T47D (cell line): ENCODE measurements around the gene HES5.

Source experiments
- DNase-seq, 2 experiments: peaks; one replicate each; pipeline versions ENCODE4 v3.0.0 to v3.0.0-alpha.2; 2011 to 2012; ENCODE audit warnings: low read depth in 1 of 2, low spot score in 1 of 2
- JUND ChIP-seq: IDR thresholded peaks from 2 replicates; pipeline ENCODE4 v1.6.1; 2012; ENCODE audit warnings: low read depth
- in situ Hi-C: cut with HindIII; loops from 2 replicates; pipeline ENCODE4 v1.10.0; 2016; ENCODE audit warnings: low sequenced_read_pairs, low pct_unique_long_range_greater_than_20kb

HES5 gene

GRCh38 chr1:2548068-2548589, 18.1 kb upstream of the HES5 start:
- in situ Hi-C loops = no loop called here
- DNase-seq = peak; percentile 81 to 88
- TF ChIP-seq JUND = no peak

GRCh38 chr1:2547210-2548067, 17.4 kb upstream of the HES5 start:
- in situ Hi-C loops = no loop called here
- DNase-seq = no peak
- TF ChIP-seq JUND = no peak

GRCh38 chr1:2546515-2547209, 16.6 kb upstream of the HES5 start:
- in situ Hi-C loops = no loop called here
- peak; percentile 88 to 95 for DNase-seq
- TF ChIP-seq JUND = no peak

- DNase-seq = peak; percentile 91 to 92
- in situ Hi-C loops = no loop called here
Measured at GRCh38 chr1:2545754-2546514, 15.9 kb upstream of the HES5 start.

GRCh38 chr1:2544875-2545640, 15.0 kb upstream of the HES5 start:
- in situ Hi-C loops = no loop called here
- no peak for DNase-seq
- no peak for TF ChIP-seq JUND

More at GRCh38 chr1:2545754-2546514, 15.9 kb upstream of the HES5 start:
- no peak for TF ChIP-seq JUND

GRCh38 chr1:2544093-2544874, 14.2 kb upstream of the HES5 start:
- in situ Hi-C loops = no loop called here

GRCh38 chr1:2543543-2544092, 13.6 kb upstream of the HES5 start:
- no peak for TF ChIP-seq JUND
- DNase-seq = no peak
- in situ Hi-C loops = no loop called here

More at GRCh38 chr1:2544093-2544874, 14.2 kb upstream of the HES5 start:
- no peak for TF ChIP-seq JUND
- no peak for DNase-seq

- DNase-seq = no peak
- TF ChIP-seq JUND = no peak
- in situ Hi-C loops = no loop called here
Measured at GRCh38 chr1:2542246-2542915, 12.3 kb upstream of the HES5 start.

- no peak for TF ChIP-seq JUND
- in situ Hi-C loops = no loop called here
- DNase-seq = no peak
Measured at GRCh38 chr1:2541619-2542245, 11.7 kb upstream of the HES5 start.

- no peak for TF ChIP-seq JUND
- no peak for DNase-seq
- in situ Hi-C loops = no loop called here
Measured at GRCh38 chr1:2540816-2541492, 10.9 kb upstream of the HES5 start.
